HepG2 (cell line): ENCODE measurements around the gene ATPAF2. TPM values are rescaled to one million over a fixed set of nuclear protein-coding genes. Genes with fewer than 3 reads are reported as not detected.

Source experiments
- ETV6 ChIP-seq: sonication (generic); formaldehyde crosslinking; conservative IDR thresholded peaks from 2 replicates; pipeline ENCODE4 v1.4.0; 2020; ENCODE audit warnings: missing genetic modification reagents
- HNRNPUL1 ChIP-seq: fragments of 200-400 bp; formaldehyde crosslinking; IDR thresholded peaks from 2 replicates; pipeline ENCODE4 v1.6.1; 2017; ENCODE audit warnings: low read depth, mild to moderate bottlenecking, low read length, moderate library complexity
- KAT7 ChIP-seq: IDR thresholded peaks from 2 replicates; pipeline ENCODE4 v1.6.1; 2018; ENCODE audit warnings: borderline replicate concordance, missing compliant biosample characterization
- MBNL3 ChIP-seq: fragments of 250-450 bp; sonication (Bioruptor Pico); conservative IDR thresholded peaks from 2 replicates; pipeline ENCODE4 v1.8.0; 2022; ENCODE audit warnings: mild to moderate bottlenecking, inconsistent platforms
- MIER2 ChIP-seq: IDR thresholded peaks from 2 replicates; pipeline ENCODE4 v1.6.1; 2016; ENCODE audit warnings: missing biosample characterization, missing genetic modification reagents
- NFYC ChIP-seq: IDR thresholded peaks from 2 replicates; pipeline ENCODE4 v1.6.1; 2016; ENCODE audit warnings: missing genetic modification reagents, missing compliant biosample characterization
- NONO ChIP-seq, 2 experiments: fragments of 450-650 bp in 1 of 2; sonication (generic) in 1 of 2; formaldehyde crosslinking in 1 of 2; IDR thresholded peaks in 1 of 2; conservative IDR thresholded peaks in 1 of 2; 2 replicates each; pipeline versions ENCODE4 v1.6.1 to v1.8.0; 2017 to 2022; ENCODE audit warnings: mild to moderate bottlenecking in 1 of 2, missing genetic modification reagents in 1 of 2, moderate library complexity in 1 of 2
- NR2F2 ChIP-seq: IDR thresholded peaks from 2 replicates; pipeline ENCODE4 v1.6.1; 2012; ENCODE audit warnings: low read depth, inconsistent platforms, borderline replicate concordance
- PAF1 ChIP-seq: IDR thresholded peaks from 2 replicates; pipeline ENCODE4 v1.6.1; 2016; ENCODE audit warnings: missing genetic modification reagents, missing compliant biosample characterization
- PHF5A ChIP-seq: IDR thresholded peaks from one replicate; pipeline ENCODE4 v1.6.1; 2018; ENCODE audit warnings: low read depth, missing genetic modification reagents; ENCODE audit not compliant: unreplicated experiment
- RFX3 ChIP-seq: IDR thresholded peaks from 2 replicates; pipeline ENCODE4 v1.6.1; 2016; ENCODE audit warnings: missing biosample characterization, missing genetic modification reagents
- STAT5B ChIP-seq: sonication (generic); formaldehyde crosslinking; IDR thresholded peaks from 2 replicates; pipeline ENCODE4 v1.4.0; 2020; ENCODE audit warnings: missing genetic modification reagents
- TEAD2 ChIP-seq: sonication (generic); formaldehyde crosslinking; IDR thresholded peaks from 2 replicates; pipeline ENCODE4 v1.9.0; 2021; ENCODE audit warnings: missing genetic modification reagents
- ZFP1 ChIP-seq: IDR thresholded peaks from 2 replicates; pipeline ENCODE4 v1.6.1; 2016
- ZFP82 ChIP-seq: sonication (generic); formaldehyde crosslinking; IDR thresholded peaks from 2 replicates; pipeline ENCODE4 v1.5.1; 2020; ENCODE audit warnings: mild to moderate bottlenecking, missing genetic modification reagents, borderline replicate concordance
- ZNF496 ChIP-seq: sonication (generic); formaldehyde crosslinking; IDR thresholded peaks from 2 replicates; pipeline ENCODE4 v1.8.1; 2023; ENCODE audit warnings: mild to moderate bottlenecking, moderate library complexity, missing genetic modification reagents; ENCODE audit not compliant: insufficient replicate concordance
- ZNF567 ChIP-seq: sonication (generic); formaldehyde crosslinking; IDR thresholded peaks from 2 replicates; pipeline ENCODE4 v1.8.1; 2023; ENCODE audit warnings: mild to moderate bottlenecking, missing genetic modification reagents, borderline replicate concordance
- ZNF605 ChIP-seq: sonication (generic); formaldehyde crosslinking; IDR thresholded peaks from 2 replicates; pipeline ENCODE4 v1.8.0; 2022; ENCODE audit warnings: mild to moderate bottlenecking, missing genetic modification reagents
- ZNF724P ChIP-seq: sonication (generic); formaldehyde crosslinking; IDR thresholded peaks from 2 replicates; pipeline ENCODE4 v1.8.0; 2022; ENCODE audit warnings: missing genetic modification reagents, borderline replicate concordance
- polyA plus RNA-seq, 8 experiments: library from polyadenylated mRNA; depleted of rRNA in 3 of 8; stranded (reverse) in 7 of 8; unstranded in 1 of 8; fragments of >200 nt; fragmentation: Illumina TruSeq in 4 of 8; extraction: Trizol in 4 of 8; gene quantifications; 2 replicates each; pipeline versions ENCODE4 v1.2.1 to v1.2.3, GENCODE V29; 2011 to 2016; ENCODE audit warnings: low read depth in 4 of 8, missing spikeins in 1 of 8, mixed read lengths in 1 of 8; ENCODE audit not compliant: insufficient read depth in 1 of 8
- total RNA-seq, 5 experiments: library from RNA; depleted of rRNA; stranded (reverse); fragments of >200 nt; fragmentation: Illumina TruSeq; extraction: Trizol; gene quantifications; 2 replicates each; pipeline ENCODE4 v1.2.3, GENCODE V29; 2016; ENCODE audit warnings: low read depth in 1 of 5
- TF ChIP-seq, protein P1 (sequence below): sonication (generic); formaldehyde crosslinking; IDR thresholded peaks from 2 replicates; pipeline ENCODE4 v1.8.0; 2022; ENCODE audit warnings: missing genetic modification reagents, mild to moderate bottlenecking, moderate library complexity, borderline replicate concordance
- TF ChIP-seq, protein P2 (sequence below), 2 experiments: sonication (generic) in 1 of 2; formaldehyde crosslinking in 1 of 2; IDR thresholded peaks; 2 replicates each; pipeline versions ENCODE4 v1.5.1 to v1.6.1; 2011 to 2020; ENCODE audit warnings: borderline replicate concordance in 1 of 2, low read depth in 1 of 2, low read length in 1 of 2, mild to moderate bottlenecking in 1 of 2, missing genetic modification reagents in 1 of 2, moderate library complexity in 1 of 2
- TF ChIP-seq, protein P3 (sequence below): IDR thresholded peaks from 2 replicates; pipeline ENCODE4 v1.6.1; 2016; ENCODE audit warnings: low read depth
- TF ChIP-seq, protein P4 (sequence below): sonication (generic); formaldehyde crosslinking; IDR thresholded peaks from 2 replicates; pipeline ENCODE4 v1.4.0; 2020; ENCODE audit warnings: missing genetic modification reagents, borderline replicate concordance

ATPAF2 gene
- total and polyA plus RNA-seq, 2 of the 13 experiments (the other 11 are each of a cell fraction or from before 2014, with no cell fraction given), result 15.0 to 16.5 TPM

DNA sequence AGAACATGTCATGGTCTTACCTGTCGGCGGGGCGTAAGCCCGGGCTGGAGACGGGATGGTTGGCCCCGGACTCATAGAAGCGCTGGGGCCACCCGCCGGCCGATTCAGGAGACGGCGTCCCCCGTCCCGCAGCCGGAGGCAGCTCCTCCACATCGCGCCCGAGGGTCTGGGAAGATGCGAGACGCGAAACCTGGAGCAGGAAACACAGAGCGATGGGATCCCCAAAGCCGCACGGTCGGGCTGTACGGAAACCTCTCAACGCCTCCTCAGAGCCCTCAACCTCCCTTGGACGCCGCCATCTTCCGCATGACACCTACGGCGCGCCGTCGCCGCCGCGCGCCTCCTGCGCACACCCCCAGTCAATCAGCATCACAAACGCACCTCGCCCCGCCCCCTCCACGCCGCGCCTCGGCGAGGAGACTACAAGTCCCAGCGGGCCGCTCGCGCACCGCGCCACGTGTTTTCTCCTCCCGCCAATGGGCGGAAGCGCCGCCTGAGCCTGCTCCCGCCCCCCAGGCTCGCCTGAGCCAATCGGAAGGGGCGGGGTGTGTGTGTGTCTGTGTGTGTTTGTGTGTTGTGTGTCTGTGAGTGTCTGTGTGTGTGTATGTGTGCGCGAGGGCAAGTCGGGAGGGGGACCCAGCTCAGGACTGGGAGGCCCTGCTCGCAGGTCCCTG lies at the start of gene ATPAF2, which contains the start of gene GID4 (continued):
- TF ChIP-seq NR2F2, result peak; percentile 5; the same call in 1 of the 2 replicates
- peak; percentile 82 for TF ChIP-seq KAT7
- 0 out of 2 replicates have a peak, but pooled peaks have one; percentile 10 for TF ChIP-seq ZFP1 (CRISPR knock-in tag)
- TF ChIP-seq ZFP82 (CRISPR knock-in tag), result no peak
- TF ChIP-seq, protein P1, sequence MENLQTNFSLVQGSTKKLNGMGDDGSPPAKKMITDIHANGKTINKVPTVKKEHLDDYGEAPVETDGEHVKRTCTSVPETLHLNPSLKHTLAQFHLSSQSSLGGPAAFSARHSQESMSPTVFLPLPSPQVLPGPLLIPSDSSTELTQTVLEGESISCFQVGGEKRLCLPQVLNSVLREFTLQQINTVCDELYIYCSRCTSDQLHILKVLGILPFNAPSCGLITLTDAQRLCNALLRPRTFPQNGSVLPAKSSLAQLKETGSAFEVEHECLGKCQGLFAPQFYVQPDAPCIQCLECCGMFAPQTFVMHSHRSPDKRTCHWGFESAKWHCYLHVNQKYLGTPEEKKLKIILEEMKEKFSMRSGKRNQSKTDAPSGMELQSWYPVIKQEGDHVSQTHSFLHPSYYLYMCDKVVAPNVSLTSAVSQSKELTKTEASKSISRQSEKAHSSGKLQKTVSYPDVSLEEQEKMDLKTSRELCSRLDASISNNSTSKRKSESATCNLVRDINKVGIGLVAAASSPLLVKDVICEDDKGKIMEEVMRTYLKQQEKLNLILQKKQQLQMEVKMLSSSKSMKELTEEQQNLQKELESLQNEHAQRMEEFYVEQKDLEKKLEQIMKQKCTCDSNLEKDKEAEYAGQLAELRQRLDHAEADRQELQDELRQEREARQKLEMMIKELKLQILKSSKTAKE (CRISPR knock-in tag), result no peak
- no peak for TF ChIP-seq ZNF567
- TF ChIP-seq PHF5A (CRISPR knock-in tag), result peak; percentile 23
- no peak for TF ChIP-seq TEAD2 (CRISPR knock-in tag)
- TF ChIP-seq ZNF724P (CRISPR knock-in tag), result no peak
- TF ChIP-seq, protein P2, sequence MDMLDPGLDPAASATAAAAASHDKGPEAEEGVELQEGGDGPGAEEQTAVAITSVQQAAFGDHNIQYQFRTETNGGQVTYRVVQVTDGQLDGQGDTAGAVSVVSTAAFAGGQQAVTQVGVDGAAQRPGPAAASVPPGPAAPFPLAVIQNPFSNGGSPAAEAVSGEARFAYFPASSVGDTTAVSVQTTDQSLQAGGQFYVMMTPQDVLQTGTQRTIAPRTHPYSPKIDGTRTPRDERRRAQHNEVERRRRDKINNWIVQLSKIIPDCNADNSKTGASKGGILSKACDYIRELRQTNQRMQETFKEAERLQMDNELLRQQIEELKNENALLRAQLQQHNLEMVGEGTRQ (IDR thresholded peaks at IDR 0.05; ENCODE audit: low read depth, low read length), result peak; percentile 94
- TF ChIP-seq, protein P2 (CRISPR knock-in tag; IDR thresholded peaks at IDR 0.05; ENCODE audit: borderline replicate concordance), result peak; percentile 98; the same call in 1 of the 2 replicates
- peak; percentile 52; the same call in 1 of the 2 replicates for TF ChIP-seq ETV6 (CRISPR knock-in tag)
- no peak for TF ChIP-seq STAT5B (CRISPR knock-in tag)
- TF ChIP-seq, protein P3, sequence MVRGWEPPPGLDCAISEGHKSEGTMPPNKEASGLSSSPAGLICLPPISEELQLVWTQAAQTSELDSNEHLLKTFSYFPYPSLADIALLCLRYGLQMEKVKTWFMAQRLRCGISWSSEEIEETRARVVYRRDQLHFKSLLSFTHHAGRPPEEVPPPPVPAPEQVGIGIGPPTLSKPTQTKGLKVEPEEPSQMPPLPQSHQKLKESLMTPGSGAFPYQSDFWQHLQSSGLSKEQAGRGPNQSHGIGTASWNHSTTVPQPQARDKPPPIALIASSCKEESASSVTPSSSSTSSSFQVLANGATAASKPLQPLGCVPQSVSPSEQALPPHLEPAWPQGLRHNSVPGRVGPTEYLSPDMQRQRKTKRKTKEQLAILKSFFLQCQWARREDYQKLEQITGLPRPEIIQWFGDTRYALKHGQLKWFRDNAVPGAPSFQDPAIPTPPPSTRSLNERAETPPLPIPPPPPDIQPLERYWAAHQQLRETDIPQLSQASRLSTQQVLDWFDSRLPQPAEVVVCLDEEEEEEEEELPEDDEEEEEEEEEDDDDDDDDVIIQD (CRISPR knock-in tag), result no peak
- no peak for TF ChIP-seq RFX3 (CRISPR knock-in tag)
- TF ChIP-seq MIER2, result no peak; the same call in 1 of the 2 replicates
- no peak for TF ChIP-seq ZNF496
- TF ChIP-seq HNRNPUL1, result no peak; the same call in 1 of the 2 replicates
- TF ChIP-seq MBNL3 (CRISPR knock-in tag), result no peak
- TF ChIP-seq ZNF605, result peak; percentile 67
- TF ChIP-seq, protein P4, sequence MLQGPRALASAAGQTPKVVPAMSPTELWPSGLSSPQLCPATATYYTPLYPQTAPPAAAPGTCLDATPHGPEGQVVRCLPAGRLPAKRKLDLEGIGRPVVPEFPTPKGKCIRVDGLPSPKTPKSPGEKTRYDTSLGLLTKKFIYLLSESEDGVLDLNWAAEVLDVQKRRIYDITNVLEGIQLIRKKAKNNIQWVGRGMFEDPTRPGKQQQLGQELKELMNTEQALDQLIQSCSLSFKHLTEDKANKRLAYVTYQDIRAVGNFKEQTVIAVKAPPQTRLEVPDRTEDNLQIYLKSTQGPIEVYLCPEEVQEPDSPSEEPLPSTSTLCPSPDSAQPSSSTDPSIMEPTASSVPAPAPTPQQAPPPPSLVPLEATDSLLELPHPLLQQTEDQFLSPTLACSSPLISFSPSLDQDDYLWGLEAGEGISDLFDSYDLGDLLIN (CRISPR knock-in tag), result no peak
- peak; percentile 100 for TF ChIP-seq NFYC (CRISPR knock-in tag)
- no peak for TF ChIP-seq PAF1 (CRISPR knock-in tag)
- no peak for TF ChIP-seq NONO (IDR thresholded peaks at IDR 0.05)
- peak; percentile 84 for TF ChIP-seq NONO (CRISPR knock-in tag; conservative IDR thresholded peaks at IDR 0.05)
